Measurements from ENCODE around the gene AP1AR. TPM values are rescaled to one million over a fixed set of nuclear protein-coding genes. Genes with fewer than 3 reads are reported as not detected.
"Not testable (repeated sequence)": the region's sequence is repeated elsewhere in the genome, so short reads cannot be mapped to it uniquely, and the experiment has no call there.

AP1AR gene
- total RNA-seq, 2 experiments from 2014 or later: 14.3 to 18.2 TPM

DNA sequence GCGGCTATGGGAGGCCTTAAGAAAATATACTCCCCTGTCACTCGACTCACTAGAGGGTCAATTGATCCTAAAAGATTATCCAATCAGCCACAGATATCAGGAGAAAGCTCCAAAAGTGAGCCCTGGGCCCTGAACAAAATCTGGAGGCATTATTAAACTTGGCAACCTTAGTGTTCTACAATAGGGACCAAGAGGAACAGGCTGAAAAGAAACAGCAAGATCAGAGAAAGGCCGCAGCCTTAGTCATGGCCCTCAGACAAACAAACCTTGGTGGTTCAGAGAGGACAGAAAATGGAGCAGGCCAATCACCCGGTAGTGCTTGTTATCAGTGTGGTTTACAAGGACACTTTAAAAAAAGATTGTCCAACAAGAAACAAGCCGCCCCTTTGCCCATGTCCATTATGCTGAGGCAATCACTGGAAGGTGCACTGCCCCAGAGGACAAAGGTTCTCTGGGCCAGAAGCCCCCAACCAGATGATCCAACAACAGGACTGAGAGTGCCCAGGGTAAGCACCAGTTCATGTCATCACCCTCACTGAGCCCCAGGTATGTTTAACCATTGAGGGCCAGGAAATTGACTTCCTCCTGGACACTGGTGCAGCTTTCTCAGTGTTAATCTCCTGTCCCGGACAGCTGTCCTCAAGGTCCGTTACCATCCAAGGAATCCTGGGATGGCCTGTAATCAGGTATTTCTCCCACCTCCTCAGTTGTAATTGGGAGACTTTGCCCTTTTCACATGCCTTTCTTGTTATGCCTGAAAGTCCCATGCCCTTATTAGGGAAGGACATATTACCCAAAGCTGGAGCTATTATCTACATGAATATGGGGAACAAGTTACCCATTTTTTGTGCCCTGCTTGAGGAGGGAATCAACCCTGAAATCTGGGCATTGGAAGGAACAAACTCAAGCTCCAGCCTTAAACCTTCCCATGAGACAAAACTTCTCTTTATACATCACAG is 23.2 kb upstream of the AP1AR start:
- H3K4me1 Mint-ChIP-seq; H3K36me3 Mint-ChIP-seq; ATAC-seq (ENCODE audit: low read depth); H3K4me3 Mint-ChIP-seq; H3K27ac Mint-ChIP-seq; H3K27me3 Mint-ChIP-seq; DNase-seq; H3K9me3 Mint-ChIP-seq; POLR2A ChIA-PET: not testable (repeated sequence)

DNA sequence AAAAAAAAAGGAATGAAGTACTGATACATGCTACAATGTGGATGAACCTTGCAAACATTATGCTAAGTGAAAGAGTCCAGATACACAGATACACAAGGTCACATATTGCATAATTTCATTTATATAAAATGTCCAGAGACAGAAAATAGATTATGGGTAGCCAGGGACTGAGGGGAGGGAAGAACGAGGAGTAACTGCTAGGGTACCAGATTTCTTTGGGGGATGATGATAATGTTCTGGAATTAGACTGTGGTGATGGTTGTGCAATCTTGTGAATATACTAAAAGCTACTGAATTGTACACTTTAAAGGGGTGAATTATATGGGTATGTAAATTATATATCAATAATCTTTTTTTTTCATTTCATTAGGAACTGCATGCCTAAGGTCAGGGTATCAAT is 20.8 kb upstream of the AP1AR start:
- no peaks in the 10 kb centered on the region for H3K27me3 Mint-ChIP-seq
- no peaks in the 10 kb centered on the region for H3K36me3 Mint-ChIP-seq
- POLR2A ChIA-PET: interaction anchor here (0.5 kb wide), 2 partner anchors 35 to 390 kb away, joined by 4 to 7 read pairs; no protein-coding TSS in a partner anchor
- DNase-seq: no peak
- peaks cover 3% of the 10 kb centered on the region for H3K4me1 Mint-ChIP-seq
- no peak overlapping the region for H3K4me3 Mint-ChIP-seq
- H3K27ac Mint-ChIP-seq: no peak overlapping the region
- no peak for ATAC-seq (ENCODE audit: low read depth)
- H3K9me3 Mint-ChIP-seq: no peaks in the 10 kb centered on the region

DNA sequence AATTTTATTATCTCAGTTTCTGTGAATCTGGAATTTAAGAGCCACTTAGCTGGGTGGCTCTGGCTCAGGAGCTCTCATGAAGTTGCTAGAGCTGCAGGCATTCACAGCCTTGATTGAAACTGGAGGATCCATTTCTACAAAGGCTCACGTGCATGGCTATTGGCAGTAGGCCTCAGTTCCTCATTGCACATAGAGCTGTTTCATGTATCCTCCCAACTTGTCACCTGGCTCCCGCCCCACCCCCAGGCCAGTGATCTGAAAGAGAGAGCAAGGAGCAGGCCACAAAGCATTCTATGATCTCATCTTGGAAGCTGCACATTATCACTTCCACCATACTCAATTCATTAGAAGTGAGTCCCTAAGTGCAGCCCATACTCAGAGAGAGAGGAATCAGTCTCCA is 18.5 kb upstream of the AP1AR start:
- no peaks in the 10 kb centered on the region for H3K27me3 Mint-ChIP-seq
- H3K4me1 Mint-ChIP-seq: peaks cover 3% of the 10 kb centered on the region
- no peak for DNase-seq
- POLR2A ChIA-PET: interaction anchor here (0.6 kb wide), 1 partner anchor 118 kb away, joined by 3 read pairs; no protein-coding TSS in a partner anchor
- ATAC-seq (ENCODE audit: low read depth): no peak
- no peak overlapping the region for H3K27ac Mint-ChIP-seq
- H3K9me3 Mint-ChIP-seq: no peaks in the 10 kb centered on the region
- H3K36me3 Mint-ChIP-seq: no peaks in the 10 kb centered on the region
- no peak overlapping the region for H3K4me3 Mint-ChIP-seq

DNA sequence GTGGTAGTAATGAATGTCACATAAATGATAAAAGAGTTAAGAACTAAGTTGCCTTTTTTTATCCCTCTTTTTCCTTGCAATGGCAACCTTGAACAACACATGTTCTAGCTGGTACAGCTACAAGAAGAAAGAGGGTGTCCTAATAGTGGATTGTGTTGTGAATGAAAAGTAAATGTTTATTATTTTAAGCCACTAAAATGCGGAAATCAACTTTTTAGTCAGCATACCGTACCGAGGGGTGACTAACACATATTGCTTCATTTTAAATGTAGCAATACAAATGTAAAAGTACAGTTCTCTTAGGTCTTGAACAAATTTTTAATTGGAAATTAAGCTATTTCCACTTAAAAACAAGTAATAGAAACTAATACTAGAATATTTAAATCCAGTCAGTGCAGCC is 17.7 kb upstream of the AP1AR start:
- no peaks in the 10 kb centered on the region for H3K36me3 Mint-ChIP-seq
- POLR2A ChIA-PET: no interaction called here
- no peaks in the 10 kb centered on the region for H3K27me3 Mint-ChIP-seq
- peaks cover 3% of the 10 kb centered on the region for H3K4me1 Mint-ChIP-seq
- H3K4me3 Mint-ChIP-seq: no peak overlapping the region
- H3K27ac Mint-ChIP-seq: no peak overlapping the region
- ATAC-seq (ENCODE audit: low read depth) (no peak), DNase-seq (no peak)
- no peaks in the 10 kb centered on the region for H3K9me3 Mint-ChIP-seq

DNA sequence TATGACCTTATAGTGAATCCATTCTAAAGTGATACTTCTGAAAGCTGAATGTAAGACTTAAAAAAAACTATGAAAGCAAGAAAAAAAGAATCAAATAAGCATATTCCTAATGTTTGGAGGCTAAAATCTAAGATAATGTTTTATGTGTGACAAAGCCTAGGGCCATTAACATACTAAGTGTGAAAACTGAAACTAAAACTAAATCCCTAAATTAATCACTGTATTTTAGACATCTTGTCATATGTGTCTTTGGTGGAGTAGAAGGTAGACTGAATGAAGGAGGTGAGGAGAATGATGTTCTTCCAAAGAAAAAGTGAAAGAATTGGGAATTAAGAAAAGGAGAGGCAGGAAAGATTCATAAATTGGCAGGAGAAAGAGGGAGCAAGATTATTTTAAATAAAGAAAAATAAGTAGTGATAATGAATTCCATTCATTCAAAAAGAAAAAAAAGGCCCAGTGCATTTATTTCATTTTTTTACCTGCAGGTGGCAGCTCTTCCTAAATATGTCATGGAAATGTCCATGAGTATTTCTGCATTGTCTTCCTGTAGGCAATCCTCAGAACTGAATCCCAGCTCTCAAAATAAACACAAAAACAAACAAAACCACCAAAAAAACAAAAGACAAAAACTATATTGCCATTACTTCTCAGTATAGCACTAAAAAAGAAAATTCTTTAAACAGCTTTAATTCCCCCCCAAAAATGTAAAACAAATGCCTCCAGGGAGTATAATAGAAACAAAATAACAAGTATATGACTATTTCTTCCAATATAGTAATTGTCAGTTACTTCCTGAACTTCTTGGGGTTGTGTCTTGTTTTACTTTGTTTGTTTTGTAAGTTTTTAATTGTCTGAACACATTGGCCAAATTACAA is 17.0 kb upstream of the AP1AR start:
- DNase-seq (no peak), ATAC-seq (ENCODE audit: low read depth) (no peak)
- Mint-ChIP-seq H3K4me3 (peak overlapping the region; percentile 12), H3K27ac (no peak overlapping the region), H3K9me3 (no peaks in the 10 kb centered on the region), H3K27me3 (no peaks in the 10 kb centered on the region), H3K36me3 (no peaks in the 10 kb centered on the region), H3K4me1 (peaks cover 3% of the 10 kb centered on the region)
- POLR2A ChIA-PET: no interaction called here

DNA sequence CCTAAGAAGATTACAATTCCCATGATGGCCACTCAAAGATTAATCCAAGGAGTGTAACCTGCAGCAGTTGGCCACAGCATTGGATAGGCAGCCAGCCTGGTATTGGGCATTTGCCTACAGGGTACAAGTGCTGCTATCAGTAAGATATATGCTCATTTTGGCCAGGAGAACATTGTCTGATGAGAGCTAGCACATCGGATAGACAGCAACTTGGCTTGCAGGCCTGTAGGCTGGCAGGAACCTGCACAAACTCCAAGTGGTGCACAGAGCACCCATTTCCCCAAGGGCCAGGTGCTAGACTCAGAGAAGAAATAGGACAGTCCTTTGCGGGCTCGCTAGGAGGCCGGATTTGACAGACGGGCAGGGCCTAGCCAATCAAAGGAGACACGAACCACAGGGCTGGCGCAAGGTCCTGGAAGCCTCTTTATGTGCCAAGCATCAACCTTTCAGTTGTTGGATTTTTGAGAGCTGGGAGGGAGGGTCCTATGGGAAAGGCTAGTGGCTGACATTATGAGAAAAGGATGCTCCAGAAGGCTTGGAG is 11.7 kb upstream of the AP1AR start:
- Mint-ChIP-seq H3K4me3 (no peak overlapping the region), H3K36me3 (peaks cover 2% of the 10 kb centered on the region), H3K4me1 (peaks cover 13% of the 10 kb centered on the region), H3K27ac (no peak overlapping the region), H3K9me3 (no peaks in the 10 kb centered on the region), H3K27me3 (no peaks in the 10 kb centered on the region)
- ATAC-seq (ENCODE audit: low read depth) (no peak), DNase-seq (no peak)
- POLR2A ChIA-PET: interaction anchor here (0.6 to 0.9 kb wide), 3 partner anchors 12 to 87 kb away, joined by 3 to 7 read pairs (median 4); no protein-coding TSS in a partner anchor

DNA sequence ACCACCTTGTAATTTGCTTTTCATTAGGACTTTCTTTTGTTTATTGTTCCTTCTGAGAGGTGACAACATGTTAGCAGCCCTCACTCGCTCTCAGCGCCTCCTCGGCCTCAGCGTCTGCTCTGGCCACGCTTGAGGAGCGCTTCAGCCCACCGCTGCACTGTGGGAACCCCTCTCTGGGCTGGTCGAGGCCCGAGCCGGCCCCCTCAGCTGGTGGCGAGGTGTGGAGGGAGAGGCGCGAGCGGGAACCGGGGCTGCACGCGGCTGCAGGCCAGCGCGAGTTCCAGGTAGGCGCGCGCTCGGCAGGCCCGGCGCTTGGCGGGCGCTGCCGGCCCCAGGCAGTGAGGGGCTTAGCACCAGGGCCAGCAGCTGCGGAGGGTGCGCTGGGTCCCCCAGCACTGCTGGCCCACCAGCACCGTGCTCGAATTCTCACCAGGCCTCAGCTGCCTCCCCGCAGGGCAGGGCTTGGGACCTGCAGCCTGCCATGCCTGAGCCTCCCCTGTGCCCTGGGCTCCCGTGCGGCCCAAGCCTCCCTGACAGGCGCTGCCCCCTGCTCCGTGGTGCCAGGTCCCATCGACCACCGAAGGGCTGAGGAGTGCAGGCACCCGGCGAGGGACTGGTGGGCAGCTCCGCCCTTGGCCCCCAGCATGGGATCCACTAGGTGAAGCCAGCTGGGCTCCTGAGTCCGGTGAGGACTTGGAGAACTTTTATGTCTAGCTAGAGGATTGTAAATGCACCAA is 9.2 kb upstream of the AP1AR start:
- POLR2A ChIA-PET: interaction anchor here (1.0 to 2.2 kb wide), 2 partner anchors 10 to 64 kb away, joined by 3 to 6 read pairs; partner anchors contain the start of genes AP1AR and TIFA
- no peak for DNase-seq
- Mint-ChIP-seq H3K27ac (no peak overlapping the region), H3K4me1 (peaks cover 16% of the 10 kb centered on the region), H3K4me3 (no peak overlapping the region), H3K36me3 (peaks cover 2% of the 10 kb centered on the region), H3K27me3 (peaks cover 15% of the 10 kb centered on the region), H3K9me3 (no peaks in the 10 kb centered on the region)
- ATAC-seq (ENCODE audit: low read depth): no peak

DNA sequence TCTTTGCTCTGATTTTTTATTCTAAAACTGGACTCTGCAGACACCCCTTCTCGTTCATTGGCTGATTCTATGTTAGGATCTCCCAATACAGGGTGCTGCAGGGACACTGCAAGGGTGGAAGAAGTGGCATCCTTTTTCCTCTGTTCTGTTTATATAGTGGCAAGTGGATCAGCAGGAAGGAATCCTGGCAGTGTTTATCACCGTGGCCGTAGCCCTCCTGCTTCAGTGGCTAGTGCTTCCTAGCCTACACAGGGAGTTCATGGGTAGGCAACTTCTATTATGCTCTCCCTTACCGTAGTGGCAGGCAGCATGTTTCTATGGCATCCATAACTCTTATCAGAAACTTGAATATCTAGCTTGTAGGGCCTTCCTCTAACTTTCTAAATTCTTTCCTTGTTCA is 6.4 kb upstream of the AP1AR start:
- no peak for DNase-seq
- peaks cover 15% of the 10 kb centered on the region for H3K27me3 Mint-ChIP-seq
- H3K4me1 Mint-ChIP-seq: peaks cover 17% of the 10 kb centered on the region
- no peak for ATAC-seq (ENCODE audit: low read depth)
- H3K9me3 Mint-ChIP-seq: no peaks in the 10 kb centered on the region
- H3K4me3 Mint-ChIP-seq: no peak overlapping the region
- peaks cover 2% of the 10 kb centered on the region for H3K36me3 Mint-ChIP-seq
- H3K27ac Mint-ChIP-seq: no peak overlapping the region
- POLR2A ChIA-PET: no interaction called here

DNA sequence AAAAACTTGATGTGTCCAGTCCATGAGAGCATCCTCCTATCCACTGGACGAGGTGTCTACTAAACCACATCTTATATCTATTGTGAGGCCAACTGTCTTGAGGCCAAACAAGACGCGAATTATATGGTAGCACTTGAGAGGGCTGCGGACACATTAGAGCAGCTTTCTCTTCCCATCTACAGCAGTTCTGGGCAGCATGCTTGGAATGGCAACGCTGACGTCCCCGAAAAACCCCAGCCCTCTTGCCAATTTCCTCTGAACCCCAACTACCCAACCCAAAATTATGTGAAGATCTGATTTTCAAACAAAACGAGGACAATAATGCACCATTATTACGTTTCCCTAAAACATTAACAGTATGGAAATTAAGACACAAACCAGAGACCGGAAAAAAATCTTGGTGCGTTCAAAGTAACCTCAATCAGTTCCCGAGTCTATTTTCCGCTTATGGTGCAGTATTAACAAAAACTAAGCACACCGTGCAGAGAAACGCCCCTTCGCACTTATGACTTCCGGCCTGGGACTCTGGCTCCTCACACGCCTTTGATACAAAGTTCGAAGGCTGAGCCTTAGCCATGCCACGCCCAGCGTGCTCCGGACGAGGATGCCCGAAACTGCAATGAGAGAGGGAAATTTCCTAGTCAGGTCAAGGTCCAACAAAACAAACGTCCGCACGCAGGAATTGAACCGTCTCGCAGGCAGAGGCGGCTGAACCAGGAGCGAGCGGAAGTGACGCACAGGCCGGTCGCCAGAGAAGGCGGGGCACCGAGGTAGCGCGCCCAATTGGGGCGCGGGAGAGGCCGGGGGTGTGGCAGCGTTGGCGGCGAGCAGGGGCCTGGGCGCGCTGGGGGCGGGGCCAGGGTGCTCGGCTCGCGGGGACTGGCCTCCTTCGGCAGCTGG is 458 bp upstream of the AP1AR start:
- Mint-ChIP-seq H3K27me3 (peaks cover 8% of the 10 kb centered on the region), H3K4me1 (peaks cover 23% of the 10 kb centered on the region), H3K4me3 (peak overlapping the region; percentile 83), H3K9me3 (no peaks in the 10 kb centered on the region), H3K36me3 (no peaks in the 10 kb centered on the region), H3K27ac (peak overlapping the region; percentile 98)
- POLR2A ChIA-PET: interaction anchor here (0.6 to 2.8 kb wide), 6 partner anchors 8 to 112 kb away, joined by 3 to 12 read pairs (median 4); partner anchors contain the start of gene ALPK1
- DNase-seq (peak; percentile 98), ATAC-seq (ENCODE audit: low read depth) (peak; percentile 87)

DNA sequence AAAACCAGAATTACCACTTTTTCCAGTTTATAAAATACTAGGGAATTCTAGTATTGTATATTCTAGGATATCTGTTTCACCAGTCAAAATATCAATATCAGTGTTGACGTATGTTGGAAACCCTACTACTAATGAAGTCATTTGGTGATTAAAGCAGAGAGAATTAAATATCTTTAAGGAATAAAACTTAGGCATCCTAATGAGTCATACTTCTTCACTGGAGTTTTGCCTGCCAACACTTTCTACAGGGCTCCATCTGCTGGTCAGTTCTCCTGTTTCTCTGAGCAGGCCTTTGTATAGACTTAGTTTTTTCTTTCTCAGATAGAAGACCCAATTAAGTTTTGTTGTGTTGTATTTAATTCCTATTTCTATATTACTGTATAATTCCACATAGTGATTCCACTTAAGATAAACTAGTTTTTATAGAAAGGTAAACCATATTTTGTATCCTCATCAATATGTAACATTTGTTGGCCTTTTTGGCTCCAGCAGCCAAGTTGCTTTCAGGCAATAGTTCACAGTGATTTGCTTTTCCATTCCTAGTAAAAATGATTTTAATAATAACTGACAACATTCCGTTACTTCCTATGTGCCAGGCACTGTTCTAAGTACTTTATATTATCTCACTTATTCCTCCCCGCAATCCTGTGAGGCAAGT is 3.5 kb downstream of the AP1AR start:
- POLR2A ChIA-PET: interaction anchor here (0.6 kb wide), 1 partner anchor 132 kb away, joined by 3 read pairs; no protein-coding TSS in a partner anchor
- no peak overlapping the region for H3K4me3 Mint-ChIP-seq
- peaks cover 28% of the 10 kb centered on the region for H3K4me1 Mint-ChIP-seq

DNA sequence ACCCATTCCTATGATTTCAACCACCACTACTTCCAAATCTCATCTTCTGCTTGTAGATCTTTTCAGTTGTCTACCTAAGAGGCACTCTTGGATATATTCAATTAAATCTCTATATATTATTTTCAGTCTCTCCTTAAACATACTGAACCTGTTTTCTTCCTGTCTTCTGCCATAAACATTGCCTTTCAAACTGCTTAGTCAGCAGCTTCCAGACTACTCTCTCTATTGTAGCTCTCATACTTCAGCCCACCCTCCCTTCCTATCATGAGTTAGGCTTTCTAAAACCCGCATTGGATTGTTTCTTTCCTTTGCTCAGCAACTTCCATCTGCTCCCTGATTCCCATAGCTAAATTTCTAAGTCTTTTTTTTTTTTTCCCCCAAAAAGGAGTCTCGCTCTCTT is 4.5 kb downstream of the AP1AR start:
- Mint-ChIP-seq H3K4me1 (peaks cover 24% of the 10 kb centered on the region), H3K9me3 (no peaks in the 10 kb centered on the region), H3K36me3 (peaks cover 6% of the 10 kb centered on the region), H3K27ac (no peak overlapping the region), H3K4me3 (no peak overlapping the region), H3K27me3 (no peaks in the 10 kb centered on the region)
- ATAC-seq (ENCODE audit: low read depth): no peak
- DNase-seq: no peak
- POLR2A ChIA-PET: no interaction called here

More for the DNA sequence above, 3.5 kb downstream of the AP1AR start:
- Mint-ChIP-seq H3K27ac (no peak overlapping the region), H3K9me3 (no peaks in the 10 kb centered on the region), H3K36me3 (peaks cover 4% of the 10 kb centered on the region), H3K27me3 (no peaks in the 10 kb centered on the region)
- DNase-seq: no peak
- ATAC-seq (ENCODE audit: low read depth): no peak

Data from activated naive CD8-positive, alpha-beta T cell treated with anti-CD3 and anti-CD28 coated beads, Interleukin-2, amount 10 ng/mL, durations not matched to agents 7 days and 5 days (primary cell).